Mesendoderm (in vitro differentiated cells): Measurements from ENCODE around the gene FAM186B.

Experiments
- DNase-seq: peaks from one replicate; pipeline ENCODE4 v3.0.0; 2013
- H2AK5ac ChIP-seq: 2 replicates; pipeline ENCODE4 v1.6.1; 2013; ENCODE audit warnings: low read length, inconsistent platforms
- H2BK120ac ChIP-seq: 2 replicates; pipeline ENCODE4 v1.6.1; 2013; ENCODE audit warnings: low read depth, mild to moderate bottlenecking, low read length, moderate library complexity, mixed read lengths
- H2BK15ac ChIP-seq: replicated peaks from 2 replicates; pipeline ENCODE4 v1.6.1; 2013; ENCODE audit warnings: low read depth, mild to moderate bottlenecking, moderate library complexity
- H2BK5ac ChIP-seq: 2 replicates; pipeline ENCODE4 v1.6.1; 2013; ENCODE audit warnings: low read length, inconsistent platforms
- H3K18ac ChIP-seq: 2 replicates; pipeline ENCODE4 v1.6.1; 2013; ENCODE audit warnings: mild to moderate bottlenecking, low read length, mixed read lengths
- H3K23ac ChIP-seq: one replicate; pipeline ENCODE4 v1.6.1; 2013; ENCODE audit warnings: low read length
- H3K27ac ChIP-seq: 2 replicates; pipeline ENCODE4 v1.5.1; 2013; ENCODE audit warnings: low read depth, mild to moderate bottlenecking, inconsistent platforms, low read length, moderate library complexity
- H3K27me3 ChIP-seq: 2 replicates; pipeline ENCODE4 v1.6.1; 2013; ENCODE audit warnings: low read length, control low read depth, mild to moderate bottlenecking, inconsistent platforms; ENCODE audit not compliant: insufficient read depth, poor library complexity
- H3K36me3 ChIP-seq: 2 replicates; pipeline ENCODE4 v1.6.1; 2013; ENCODE audit warnings: low read length, inconsistent platforms; ENCODE audit not compliant: control insufficient read depth, insufficient read depth
- H3K4ac ChIP-seq: one replicate; pipeline ENCODE4 v1.6.1; 2013; ENCODE audit warnings: low read depth, mild to moderate bottlenecking, low read length, moderate library complexity
- H3K4me1 ChIP-seq: 2 replicates; pipeline ENCODE4 v1.6.1; 2013; ENCODE audit warnings: low read depth, low read length, inconsistent platforms; ENCODE audit not compliant: control insufficient read depth
- H3K4me2 ChIP-seq: 2 replicates; pipeline ENCODE4 v1.6.1; 2013; ENCODE audit warnings: low read length
- H3K4me3 ChIP-seq: 2 replicates; pipeline ENCODE4 v1.5.1; 2013; ENCODE audit warnings: mild to moderate bottlenecking, low read length
- H3K56ac ChIP-seq: one replicate; pipeline ENCODE4 v1.6.1; 2013; ENCODE audit warnings: low read length
- H3K79me1 ChIP-seq: 2 replicates; pipeline ENCODE4 v1.6.1; 2013; ENCODE audit warnings: low read length, inconsistent platforms
- H3K79me2 ChIP-seq: 2 replicates; pipeline ENCODE4 v1.6.1; 2013; ENCODE audit warnings: mild to moderate bottlenecking, low read length; ENCODE audit not compliant: control insufficient read depth, insufficient read depth
- H3K9ac ChIP-seq: 2 replicates; pipeline ENCODE4 v1.6.1; 2013; ENCODE audit warnings: low read length, inconsistent platforms
- H4K5ac ChIP-seq: one replicate; pipeline ENCODE4 v1.6.1; 2013; ENCODE audit warnings: low read length
- H4K8ac ChIP-seq: one replicate; pipeline ENCODE4 v1.6.1; 2013; ENCODE audit warnings: low read depth, mild to moderate bottlenecking, control low read depth, low read length, moderate library complexity
- WGBS: extraction: QIAGEN DNeasy Blood & Tissue Kit; methylation state at CpG from one replicate; pipeline ENCODE4 v1.1.7; 2013; ENCODE audit warnings: low lambda C conversion rate, missing lambda C conversion rate; ENCODE audit not compliant: insufficient coverage; ENCODE audit errors: extremely low coverage; 5-methylcytosine and 5-hydroxymethylcytosine counted together

Gene FAM186B

DNA sequence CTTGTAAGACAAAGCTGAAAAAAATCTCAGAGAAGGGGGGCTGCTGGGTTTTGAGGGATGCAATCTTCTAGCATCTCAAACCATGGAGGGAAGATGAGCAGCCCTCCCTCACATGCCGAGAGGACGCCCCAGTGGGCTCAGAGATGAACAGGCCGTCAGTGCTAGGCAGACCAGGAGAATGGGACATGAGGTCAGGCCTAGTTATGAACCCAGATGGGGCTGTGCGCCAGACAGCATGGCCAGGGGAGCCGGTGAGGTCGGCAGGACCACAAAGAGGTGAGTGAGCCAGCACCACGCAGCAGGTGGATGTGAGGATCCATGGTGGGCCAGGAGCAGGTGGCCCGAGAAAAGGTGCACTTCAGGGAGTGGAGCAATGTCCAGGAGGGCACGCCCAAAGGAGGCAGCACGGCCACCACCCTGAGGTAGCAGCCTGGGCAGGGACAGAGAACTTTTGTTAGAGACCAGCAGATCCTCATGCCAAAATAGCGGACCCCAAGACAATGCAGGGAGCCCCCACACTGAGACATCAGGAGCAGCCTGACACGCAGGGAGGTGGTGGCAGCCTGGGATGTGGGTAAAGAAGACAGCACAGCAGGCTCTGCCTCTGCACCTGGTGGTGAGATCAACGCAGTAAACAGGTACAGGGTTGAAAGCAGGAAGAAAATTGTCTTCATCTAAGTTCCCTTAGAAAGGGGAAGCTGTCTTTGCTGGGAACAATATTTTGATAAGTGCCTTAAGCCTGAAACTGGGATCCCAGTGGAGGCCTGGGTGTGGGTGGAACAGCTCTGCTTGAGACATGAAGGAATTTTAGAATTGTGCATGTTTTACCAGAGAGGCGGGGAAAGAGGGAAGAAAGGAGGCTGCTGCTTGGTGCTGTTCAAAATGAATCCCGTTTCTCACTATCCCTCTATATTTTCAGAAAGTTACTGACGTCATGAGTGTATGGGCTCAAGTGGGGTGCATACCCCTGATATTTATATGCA is 19.7 kb downstream of the FAM186B start:
- H3K9ac ChIP-seq: no peak overlapping the region
- no peaks in the 10 kb centered on the region for H3K36me3 ChIP-seq
- no peak overlapping the region for H4K5ac ChIP-seq
- H3K4me3 ChIP-seq: no peak overlapping the region
- H3K23ac ChIP-seq: no peak overlapping the region
- H2BK5ac ChIP-seq: no peak overlapping the region
- H3K27me3 ChIP-seq: no peaks in the 10 kb centered on the region
- no CpG with 5 or more reads among the region's 16 CpGs for WGBS
- H2AK5ac ChIP-seq: no peak overlapping the region
- H4K8ac ChIP-seq: no peak overlapping the region
- DNase-seq: no peak
- H2BK120ac ChIP-seq: no peak overlapping the region
- no peak overlapping the region for H3K4ac ChIP-seq
- H3K4me2 ChIP-seq: no peak overlapping the region
- H3K4me1 ChIP-seq: no peaks in the 10 kb centered on the region
- H3K27ac ChIP-seq: no peak overlapping the region
- H3K79me2 ChIP-seq: no peaks in the 10 kb centered on the region
- no peak overlapping the region for H2BK15ac ChIP-seq
- H3K18ac ChIP-seq: no peak overlapping the region
- H3K56ac ChIP-seq: no peak overlapping the region
- H3K79me1 ChIP-seq: peaks cover 2% of the 10 kb centered on the region

DNA sequence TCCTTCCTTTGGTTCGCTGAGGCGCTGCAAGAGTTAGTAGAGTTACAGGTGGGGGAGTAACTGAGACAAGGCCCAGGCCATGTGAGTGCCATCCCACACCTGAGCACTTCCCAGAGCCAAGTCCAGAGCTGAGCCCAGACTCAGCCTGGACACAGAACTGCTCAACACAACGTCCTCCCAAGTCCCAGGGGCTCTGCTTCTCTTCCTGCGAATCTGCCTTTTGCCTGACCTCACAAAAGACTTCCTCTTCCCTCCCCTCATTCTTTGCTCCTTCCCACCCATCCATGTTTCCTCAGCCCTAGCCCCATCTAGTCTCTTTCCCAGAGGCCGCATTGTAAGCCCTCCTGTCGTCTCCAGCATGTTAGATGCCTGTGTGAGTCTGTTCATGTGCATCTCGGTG is 20.8 kb downstream of the FAM186B start:
- Histone ChIP-seq H4K5ac (no peak overlapping the region), H3K9ac (no peak overlapping the region), H3K4me1 (no peaks in the 10 kb centered on the region), H2BK120ac (no peak overlapping the region), H2BK15ac (no peak overlapping the region), H3K27ac (no peak overlapping the region), H3K79me2 (no peaks in the 10 kb centered on the region), H3K4me3 (no peak overlapping the region), H2BK5ac (no peak overlapping the region), H3K79me1 (peaks cover 2% of the 10 kb centered on the region), H3K27me3 (no peaks in the 10 kb centered on the region), H3K23ac (no peak overlapping the region), H3K56ac (no peak overlapping the region), H3K4me2 (no peak overlapping the region), H2AK5ac (no peak overlapping the region), H3K18ac (no peak overlapping the region), H4K8ac (no peak overlapping the region), H3K36me3 (no peaks in the 10 kb centered on the region), H3K4ac (no peak overlapping the region)
- no CpG with 5 or more reads among the region's 7 CpGs for WGBS
- no peak for DNase-seq

DNA sequence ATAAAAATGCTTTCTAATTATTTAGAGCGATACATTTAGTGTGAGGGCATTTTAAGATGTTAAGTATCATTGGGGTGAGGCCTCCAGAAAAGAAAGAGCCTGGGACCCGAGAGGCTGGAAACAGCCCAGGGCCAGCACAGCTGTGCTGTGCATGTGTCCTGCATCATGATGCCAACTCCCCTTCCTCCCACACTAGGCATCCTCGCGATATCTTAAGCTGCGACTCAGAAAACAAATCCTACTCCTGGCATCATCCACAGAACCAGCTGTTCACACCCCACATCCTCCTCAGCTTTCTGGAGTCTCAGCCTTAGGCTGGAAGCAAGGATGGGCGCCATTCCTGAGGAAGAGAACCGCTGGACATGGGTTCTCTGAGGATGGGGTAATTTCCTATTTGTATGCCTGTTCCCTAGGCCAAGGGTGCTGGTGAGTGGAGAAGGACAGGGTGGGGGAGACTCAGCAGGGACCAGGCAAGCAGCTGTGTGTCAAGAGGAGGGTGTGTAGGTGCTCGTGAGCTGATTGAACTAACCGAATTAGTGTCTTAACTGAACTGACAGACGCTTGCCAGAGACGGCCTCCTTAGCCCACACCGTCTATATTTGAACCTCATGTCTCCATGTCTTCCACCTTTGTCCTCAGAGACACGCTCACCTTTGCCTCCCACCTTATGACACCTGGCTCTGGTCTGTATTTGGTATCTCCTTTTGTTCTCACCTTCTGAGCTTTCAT is 21.9 kb downstream of the FAM186B start:
- no peak overlapping the region for H3K4me3 ChIP-seq
- H3K79me2 ChIP-seq: no peaks in the 10 kb centered on the region
- no peaks in the 10 kb centered on the region for H3K36me3 ChIP-seq
- no peak overlapping the region for H3K23ac ChIP-seq
- no peak overlapping the region for H4K8ac ChIP-seq
- DNase-seq: no peak
- WGBS: no CpG with 5 or more reads among the region's 13 CpGs
- no peak overlapping the region for H3K56ac ChIP-seq
- no peak overlapping the region for H3K4ac ChIP-seq
- H3K4me1 ChIP-seq: no peaks in the 10 kb centered on the region
- no peak overlapping the region for H3K4me2 ChIP-seq
- H2AK5ac ChIP-seq: no peak overlapping the region
- peaks cover 2% of the 10 kb centered on the region for H3K79me1 ChIP-seq
- H2BK5ac ChIP-seq: no peak overlapping the region
- no peak overlapping the region for H4K5ac ChIP-seq
- H2BK15ac ChIP-seq: no peak overlapping the region
- no peak overlapping the region for H3K18ac ChIP-seq
- H2BK120ac ChIP-seq: no peak overlapping the region
- H3K27me3 ChIP-seq: no peaks in the 10 kb centered on the region
- no peak overlapping the region for H3K9ac ChIP-seq
- no peak overlapping the region for H3K27ac ChIP-seq

DNA sequence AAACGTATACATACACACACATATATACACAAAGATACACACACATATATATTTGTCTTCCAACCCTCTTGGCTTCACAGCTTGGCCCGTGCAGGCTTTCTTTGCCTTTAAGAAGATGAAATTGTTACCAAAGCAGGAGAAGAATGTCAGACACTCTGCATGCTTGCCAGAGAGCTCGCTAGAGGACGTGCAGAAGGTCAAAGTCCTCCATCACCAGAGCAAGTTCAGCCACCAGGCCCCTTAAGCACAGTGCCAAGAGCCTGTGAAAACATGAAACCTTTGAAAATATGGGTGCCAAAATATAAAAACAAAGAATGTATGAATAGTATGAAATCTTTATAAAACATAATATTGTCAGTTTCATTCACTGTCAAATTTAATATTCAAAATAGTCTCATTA is 22.6 kb downstream of the FAM186B start:
- Histone ChIP-seq H3K4ac (no peak overlapping the region), H3K4me2 (no peak overlapping the region), H3K56ac (no peak overlapping the region), H3K4me3 (no peak overlapping the region), H3K79me2 (no peaks in the 10 kb centered on the region), H4K5ac (no peak overlapping the region), H3K79me1 (peaks cover 2% of the 10 kb centered on the region), H2BK120ac (no peak overlapping the region), H3K27me3 (no peaks in the 10 kb centered on the region), H3K27ac (no peak overlapping the region), H3K9ac (no peak overlapping the region), H2BK15ac (no peak overlapping the region), H3K23ac (no peak overlapping the region), H3K36me3 (no peaks in the 10 kb centered on the region), H2AK5ac (no peak overlapping the region), H4K8ac (no peak overlapping the region), H3K4me1 (no peaks in the 10 kb centered on the region), H2BK5ac (no peak overlapping the region), H3K18ac (no peak overlapping the region)
- no peak for DNase-seq
- WGBS: 100% methylated on average over 1 of the region's 4 CpGs

DNA sequence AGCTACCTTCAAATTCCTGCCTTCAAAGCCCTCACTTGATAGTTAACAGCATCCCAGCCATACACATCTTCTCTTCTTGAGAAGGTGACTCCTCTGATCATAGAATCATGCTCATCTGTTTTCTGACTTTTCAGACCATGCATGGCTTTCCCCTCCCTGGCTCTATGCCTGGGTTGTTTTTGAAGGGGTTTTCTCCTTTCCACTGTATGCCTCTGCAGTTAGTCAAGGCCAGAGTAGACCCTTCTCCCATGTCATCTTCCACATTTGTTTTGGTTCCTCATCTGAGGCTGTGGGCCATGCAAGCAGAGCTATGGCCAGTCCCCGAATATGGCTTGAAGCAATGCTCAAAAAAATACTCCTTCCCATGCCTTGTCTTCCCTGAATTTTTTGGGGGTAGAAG is 23.2 kb downstream of the FAM186B start:
- Histone ChIP-seq H2BK120ac (no peak overlapping the region), H2BK15ac (no peak overlapping the region), H3K56ac (no peak overlapping the region), H3K23ac (no peak overlapping the region), H3K4me2 (no peak overlapping the region), H3K79me2 (no peaks in the 10 kb centered on the region), H4K8ac (no peak overlapping the region), H3K9ac (no peak overlapping the region), H2BK5ac (no peak overlapping the region), H3K4me3 (no peak overlapping the region), H3K79me1 (peaks cover 2% of the 10 kb centered on the region), H3K4me1 (no peaks in the 10 kb centered on the region), H3K4ac (no peak overlapping the region), H3K18ac (no peak overlapping the region), H4K5ac (no peak overlapping the region), H3K27me3 (no peaks in the 10 kb centered on the region), H3K27ac (no peak overlapping the region), H3K36me3 (no peaks in the 10 kb centered on the region), H2AK5ac (no peak overlapping the region)
- WGBS: no CpG with 5 or more reads among the region's 1 CpG
- DNase-seq: no peak
